GM12865 (cell line): ENCODE results near the gene ASTN2.

Experiments used
- DNase-seq: peaks from one replicate; pipeline ENCODE4 v3.0.0; 2010; ENCODE audit warnings: low read depth
- H3K4me3 ChIP-seq: 2 replicates; pipeline ENCODE4 v1.5.1; 2011; ENCODE audit warnings: mild to moderate bottlenecking, low read depth, low read length, control low read depth
- CTCF ChIP-seq: IDR thresholded peaks from 2 replicates; pipeline ENCODE4 v1.5.1; 2011; ENCODE audit warnings: low read length, control low read depth, low read depth, inconsistent platforms; ENCODE audit not compliant: insufficient read depth; ENCODE audit errors: missing control alignments

The ASTN2 gene

GRCh38 chr9:116488373-116488772 is 926.5 kb downstream of the ASTN2 start:
- DNase-seq = no peak
- no peak overlapping the region for H3K4me3 ChIP-seq
- no peak for TF ChIP-seq CTCF

- DNase-seq = no peak
- no peak for TF ChIP-seq CTCF
- H3K4me3 ChIP-seq = no peak overlapping the region
These were observed 930.3 kb downstream of the ASTN2 start for GRCh38 chr9:116484492-116485061.

- TF ChIP-seq CTCF = no peak
- no peak overlapping the region for H3K4me3 ChIP-seq
- DNase-seq = no peak
These were observed 931.0 kb downstream of the ASTN2 start for GRCh38 chr9:116483622-116484491.

GRCh38 chr9:116482740-116483139 is 932.1 kb downstream of the ASTN2 start:
- H3K4me3 ChIP-seq = no peak overlapping the region
- TF ChIP-seq CTCF = no peak
- DNase-seq = no peak

GRCh38 chr9:116480700-116481099 is 934.2 kb downstream of the ASTN2 start:
- no peak for DNase-seq
- no peak for TF ChIP-seq CTCF
- no peak overlapping the region for H3K4me3 ChIP-seq

GRCh38 chr9:116479967-116480366 is 934.9 kb downstream of the ASTN2 start:
- DNase-seq = no peak
- H3K4me3 ChIP-seq = no peak overlapping the region
- TF ChIP-seq CTCF = no peak
